ENCODE results near the gene SH3BP4.

GRCh38 chr2:234990300-234990699 lies 38.5 kb downstream of the SH3BP4 start:
- TF ChIP-seq ETV5 (CRISPR knock-in tag; IDR thresholded peaks at IDR 0.05; ENCODE audit: borderline replicate concordance) (no peak), CBX2 (IDR thresholded peaks at IDR 0.05; ENCODE audit: low read depth, low read length) (no peak), CBX2 (CRISPR knock-in tag; IDR thresholded peaks at IDR 0.05; ENCODE audit: low read depth) (no peak), FUBP1 (CRISPR knock-in tag; IDR thresholded peaks at IDR 0.05; ENCODE audit: borderline replicate concordance) (no peak), BORCS8-MEF2B (CRISPR knock-in tag; IDR thresholded peaks at IDR 0.05) (no peak), ZNF138 (CRISPR knock-in tag; IDR thresholded peaks at IDR 0.05; ENCODE audit: low read depth) (no peak), CENPT (CRISPR knock-in tag; IDR thresholded peaks at IDR 0.05; ENCODE audit: low read depth) (no peak), MLX (CRISPR knock-in tag; IDR thresholded peaks at IDR 0.05) (no peak), CTCF (CRISPR knock-in tag; IDR thresholded peaks at IDR 0.05) (no peak), MAX (IDR thresholded peaks at IDR 0.05) (no peak), PLSCR1 (CRISPR knock-in tag; IDR thresholded peaks at IDR 0.05; ENCODE audit: borderline replicate concordance) (no peak), NCOA2 (CRISPR knock-in tag; IDR thresholded peaks at IDR 0.05) (no peak)

Data from HepG2 (cell line).